CD4-positive, alpha-beta T cell (primary cell): ENCODE data around the gene CDK14. TPM values are rescaled to one million over a fixed set of nuclear protein-coding genes. Genes with fewer than 3 reads are reported as not detected.

Source experiments
- ATAC-seq: fragments of 200-7000 bp; cut with Tn5 transposase; one replicate; pipeline ENCODE4 v1.10.0; 2022; ENCODE audit warnings: mild to moderate bottlenecking; ENCODE audit not compliant: poor library complexity
- CTCF ChIA-PET: fragments of 350-600 bp; sonication (Branson Sonifier 250); formaldehyde crosslinking; loops from one replicate; lab custom pipeline; 2021; ENCODE audit warnings: antibody characterized with exemption, inconsistent platforms; lab: Charles Lee
- POLR2A ChIA-PET: fragments of 350-600 bp; sonication (Branson Sonifier 250); formaldehyde crosslinking; loops from one replicate; lab custom pipeline; 2021; ENCODE audit warnings: antibody characterized with exemption, inconsistent platforms; lab: Charles Lee
- DNase-seq, 14 experiments: peaks; one replicate each; pipeline ENCODE4 v3.0.0-alpha.2; 2013 to 2020; ENCODE audit warnings: mixed read lengths in 2 of 14
- H3K27ac ChIP-seq, 2 donors: one replicate each; pipeline versions ENCODE4 v1.5.1 to v1.7.0; 2013; ENCODE audit warnings: low read length in 2 of 2, low read depth in 1 of 2, mild to moderate bottlenecking in 1 of 2
- H3K27me3 ChIP-seq, 2 experiments: 1 replicate in 1 of 2; 2 replicates in 1 of 2; pipeline versions ENCODE4 v1.6.1 to v1.7.0; 2013; ENCODE audit warnings: low read length in 2 of 2, control low read depth in 1 of 2, mild to moderate bottlenecking in 1 of 2, moderate library complexity in 1 of 2; ENCODE audit not compliant: insufficient read depth in 2 of 2, control insufficient read depth in 1 of 2
- H3K36me3 ChIP-seq: one replicate; pipeline ENCODE4 v1.6.1; 2013; ENCODE audit warnings: low read length, control low read depth; ENCODE audit not compliant: insufficient read depth
- H3K4me1 ChIP-seq: one replicate; pipeline ENCODE4 v1.6.1; 2013; ENCODE audit warnings: low read length, control low read depth; ENCODE audit not compliant: insufficient read depth
- H3K4me3 ChIP-seq: one replicate; pipeline ENCODE4 v1.5.1; 2013; ENCODE audit warnings: mild to moderate bottlenecking, low read length, moderate library complexity
- H3K9me3 ChIP-seq, 2 experiments: 1 replicate in 1 of 2; 2 replicates in 1 of 2; pipeline versions ENCODE4 v1.6.1 to v1.7.0; 2013; ENCODE audit warnings: low read length in 2 of 2, mild to moderate bottlenecking in 2 of 2, control low read depth in 1 of 2, moderate library complexity in 1 of 2; ENCODE audit not compliant: control insufficient read depth in 1 of 2, insufficient read depth in 1 of 2
- H3K27ac Mint-ChIP-seq: one replicate; pipeline ENCODE4 v1.8.0; 2020; ENCODE audit warnings: mixed read lengths
- H3K27me3 Mint-ChIP-seq: one replicate; pipeline ENCODE4 v1.8.0; 2021; ENCODE audit warnings: mixed read lengths
- H3K36me3 Mint-ChIP-seq: one replicate; pipeline ENCODE4 v1.8.0; 2021; ENCODE audit warnings: low read depth, mixed read lengths
- H3K4me1 Mint-ChIP-seq: one replicate; pipeline ENCODE4 v1.8.0; 2021; ENCODE audit warnings: low read depth, mixed read lengths
- H3K4me3 Mint-ChIP-seq: one replicate; pipeline ENCODE4 v1.8.0; 2020; ENCODE audit warnings: mild to moderate bottlenecking, mixed read lengths
- H3K9me3 Mint-ChIP-seq: one replicate; pipeline ENCODE4 v1.8.0; 2020; ENCODE audit warnings: mixed read lengths
- intact Hi-C, 2 experiments: fragments of 100-400 bp; cut with DNase I in 1 of 2; cut with micrococcal nuclease in 1 of 2; formaldehyde crosslinking; loops; one replicate each; pipeline versions ENCODE4 v1.15.1 to v1.9.0; 2023 to 2025; cut with DNase I, micrococcal nuclease
- total RNA-seq, 174 experiments: library from RNA in 2 of 174; stranded (reverse) in 2 of 174; gene quantifications; one replicate each; pipeline ENCODE4 v1.2.3 and lab custom pipeline; 2021 to 2026
- TF ChIP-seq, protein P1 (sequence below): fragments of 200-600 bp; IDR thresholded peaks from one replicate; pipeline ENCODE4 v1.8.0; 2022; ENCODE audit warnings: antibody characterized with exemption, mild to moderate bottlenecking

The CDK14 gene
- total RNA-seq, 2 experiments from 2014 or later: 0.45 to 0.47 TPM

DNA sequence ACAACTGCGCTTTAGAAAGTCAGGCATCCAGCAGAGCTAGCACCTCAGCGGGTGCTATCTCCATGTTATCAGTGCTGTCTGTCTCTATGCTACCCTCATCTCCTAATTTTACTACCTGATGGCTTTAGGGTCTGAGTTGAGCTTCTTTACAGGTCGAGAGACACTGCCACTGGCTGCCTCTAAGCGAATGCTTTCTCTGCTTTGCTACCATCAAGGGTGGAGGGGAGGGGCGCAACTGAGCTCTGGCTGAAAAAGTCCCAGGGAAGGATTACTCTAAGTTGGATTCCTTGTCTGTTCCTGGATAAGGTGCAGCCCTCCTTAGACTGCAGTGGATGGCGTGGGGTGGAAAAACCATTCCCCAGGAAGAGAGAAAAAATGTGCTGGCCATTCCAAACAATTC, 105.7 kb downstream of the CDK14 start:
- Mint-ChIP-seq H3K4me3 (no peak overlapping the region), H3K27me3 (no peaks in the 10 kb centered on the region)
- intact Hi-C loops: no loop called here

DNA sequence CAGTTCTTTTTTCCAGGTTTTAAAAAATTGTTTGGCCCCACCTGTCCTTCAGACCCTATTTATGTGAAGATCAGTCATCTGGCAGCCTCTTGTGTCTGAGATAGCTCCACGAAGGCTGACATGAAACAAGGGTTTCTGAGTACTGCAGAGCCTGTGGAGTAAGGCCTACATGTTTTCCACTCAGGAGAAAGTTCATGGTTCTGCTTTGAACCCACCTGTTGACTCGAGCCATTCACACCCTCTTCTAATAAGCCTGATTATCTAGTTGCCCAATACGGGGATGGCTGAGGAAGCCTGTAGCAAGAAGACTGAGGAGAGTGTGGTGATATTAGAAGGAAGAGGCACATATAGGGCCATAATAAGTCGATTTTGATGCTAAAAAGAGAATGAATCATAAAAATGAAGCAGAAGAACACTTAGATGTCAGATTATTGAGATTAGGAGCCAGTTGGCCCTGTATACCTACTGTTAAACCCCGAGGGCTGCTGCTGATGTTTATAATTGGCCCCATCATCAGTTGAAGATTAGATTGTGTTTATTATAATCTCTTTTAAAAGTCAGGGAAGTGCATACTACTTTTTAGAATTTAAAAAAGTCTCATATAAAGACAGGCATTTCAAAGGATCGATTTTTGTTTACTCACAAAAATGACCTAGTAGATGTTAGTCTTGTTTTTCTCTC, 109.4 kb downstream of the CDK14 start:
- no peak overlapping the region for H3K4me3 ChIP-seq
- Mint-ChIP-seq H3K27me3 (no peaks in the 10 kb centered on the region), H3K4me3 (no peak overlapping the region), H3K36me3 (no peaks in the 10 kb centered on the region), H3K27ac (no peak overlapping the region), H3K9me3 (no peaks in the 10 kb centered on the region), H3K4me1 (no peaks in the 10 kb centered on the region)
- no peaks in the 10 kb centered on the region for H3K27me3 ChIP-seq
- H3K36me3 ChIP-seq: no peaks in the 10 kb centered on the region
- no peak overlapping the region for H3K27ac ChIP-seq
- H3K9me3 ChIP-seq: no peaks in the 10 kb centered on the region
- no peak for ATAC-seq
- CTCF ChIA-PET: no interaction called here
- H3K4me1 ChIP-seq: no peaks in the 10 kb centered on the region
- POLR2A ChIA-PET: no interaction called here
- intact Hi-C loops: no loop called here
- no peak for DNase-seq
- TF ChIP-seq, protein P1, sequence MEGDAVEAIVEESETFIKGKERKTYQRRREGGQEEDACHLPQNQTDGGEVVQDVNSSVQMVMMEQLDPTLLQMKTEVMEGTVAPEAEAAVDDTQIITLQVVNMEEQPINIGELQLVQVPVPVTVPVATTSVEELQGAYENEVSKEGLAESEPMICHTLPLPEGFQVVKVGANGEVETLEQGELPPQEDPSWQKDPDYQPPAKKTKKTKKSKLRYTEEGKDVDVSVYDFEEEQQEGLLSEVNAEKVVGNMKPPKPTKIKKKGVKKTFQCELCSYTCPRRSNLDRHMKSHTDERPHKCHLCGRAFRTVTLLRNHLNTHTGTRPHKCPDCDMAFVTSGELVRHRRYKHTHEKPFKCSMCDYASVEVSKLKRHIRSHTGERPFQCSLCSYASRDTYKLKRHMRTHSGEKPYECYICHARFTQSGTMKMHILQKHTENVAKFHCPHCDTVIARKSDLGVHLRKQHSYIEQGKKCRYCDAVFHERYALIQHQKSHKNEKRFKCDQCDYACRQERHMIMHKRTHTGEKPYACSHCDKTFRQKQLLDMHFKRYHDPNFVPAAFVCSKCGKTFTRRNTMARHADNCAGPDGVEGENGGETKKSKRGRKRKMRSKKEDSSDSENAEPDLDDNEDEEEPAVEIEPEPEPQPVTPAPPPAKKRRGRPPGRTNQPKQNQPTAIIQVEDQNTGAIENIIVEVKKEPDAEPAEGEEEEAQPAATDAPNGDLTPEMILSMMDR: no peak

More for the DNA sequence above, 105.7 kb downstream of the CDK14 start:
- Mint-ChIP-seq H3K36me3 (no peaks in the 10 kb centered on the region), H3K9me3 (no peaks in the 10 kb centered on the region), H3K27ac (no peak overlapping the region), H3K4me1 (no peaks in the 10 kb centered on the region)
- Histone ChIP-seq H3K4me3 (no peak overlapping the region), H3K36me3 (no peaks in the 10 kb centered on the region), H3K27ac (no peak overlapping the region), H3K4me1 (no peaks in the 10 kb centered on the region), H3K9me3 (no peaks in the 10 kb centered on the region), H3K27me3 (no peaks in the 10 kb centered on the region)
- ATAC-seq: no peak
- ChIA-PET POLR2A (no interaction called here), CTCF (no interaction called here)
- TF ChIP-seq, protein P1: no peak
- no peak for DNase-seq

DNA sequence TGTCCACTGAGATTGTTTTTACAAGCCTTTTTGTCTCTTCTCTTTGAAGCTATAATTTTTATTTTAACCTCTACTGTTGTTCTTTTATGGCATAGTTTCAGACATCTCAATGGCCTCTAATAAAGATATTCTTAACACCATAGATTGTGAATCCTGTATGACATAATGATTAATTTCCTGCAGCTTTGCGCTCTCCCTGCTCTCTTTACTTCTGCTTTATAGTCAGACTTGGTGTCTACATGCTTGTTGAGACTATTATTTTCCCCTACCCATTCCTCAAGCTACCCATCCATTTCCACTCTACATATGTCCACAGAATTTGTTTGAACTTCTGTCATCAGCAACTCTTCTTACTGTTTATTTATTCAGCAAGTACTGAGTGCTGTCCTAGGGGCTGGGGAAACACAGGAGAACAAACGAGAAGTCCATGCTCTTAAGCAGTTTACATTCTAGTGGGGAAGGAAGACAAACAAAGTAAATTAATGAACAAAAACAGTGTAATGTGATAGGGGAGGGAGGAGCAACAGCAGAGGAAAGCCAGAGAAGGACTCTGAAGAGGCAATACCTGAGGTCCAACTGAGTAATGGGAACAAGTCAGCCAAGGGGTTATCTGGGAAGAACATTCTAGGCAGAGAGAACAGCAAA, 110.1 kb downstream of the CDK14 start:
- POLR2A ChIA-PET: no interaction called here
- TF ChIP-seq, protein P1: no peak
- Histone ChIP-seq H3K27me3 (no peaks in the 10 kb centered on the region), H3K4me3 (no peak overlapping the region), H3K9me3 (no peaks in the 10 kb centered on the region), H3K36me3 (no peaks in the 10 kb centered on the region), H3K4me1 (no peaks in the 10 kb centered on the region), H3K27ac (no peak overlapping the region)
- H3K4me1 Mint-ChIP-seq: no peaks in the 10 kb centered on the region
- H3K4me3 Mint-ChIP-seq: no peak overlapping the region
- CTCF ChIA-PET: no interaction called here
- no peak for DNase-seq
- H3K27me3 Mint-ChIP-seq: no peaks in the 10 kb centered on the region
- no peaks in the 10 kb centered on the region for H3K36me3 Mint-ChIP-seq
- no peak for ATAC-seq
- no peaks in the 10 kb centered on the region for H3K9me3 Mint-ChIP-seq
- intact Hi-C loops: no loop called here
- no peak overlapping the region for H3K27ac Mint-ChIP-seq
